OCI-LY3 (cell line): Measurements from ENCODE around the gene COP1.

Source experiments
- EZH2phosphoT487 ChIP-seq: fragments of 200-600 bp; shearing (Covaris generic); IDR thresholded peaks from 2 replicates; pipeline ENCODE4 v1.6.1; 2018; ENCODE audit warnings: antibody characterized with exemption, mixed run types, low read depth
- TF ChIP-seq, protein P1 (sequence below): fragments of 200-600, 300-600 bp; sonication (generic); IDR thresholded peaks from 2 replicates; pipeline ENCODE4 v1.5.1; 2014; ENCODE audit warnings: antibody characterized with exemption, low read length, low read depth

DNA sequence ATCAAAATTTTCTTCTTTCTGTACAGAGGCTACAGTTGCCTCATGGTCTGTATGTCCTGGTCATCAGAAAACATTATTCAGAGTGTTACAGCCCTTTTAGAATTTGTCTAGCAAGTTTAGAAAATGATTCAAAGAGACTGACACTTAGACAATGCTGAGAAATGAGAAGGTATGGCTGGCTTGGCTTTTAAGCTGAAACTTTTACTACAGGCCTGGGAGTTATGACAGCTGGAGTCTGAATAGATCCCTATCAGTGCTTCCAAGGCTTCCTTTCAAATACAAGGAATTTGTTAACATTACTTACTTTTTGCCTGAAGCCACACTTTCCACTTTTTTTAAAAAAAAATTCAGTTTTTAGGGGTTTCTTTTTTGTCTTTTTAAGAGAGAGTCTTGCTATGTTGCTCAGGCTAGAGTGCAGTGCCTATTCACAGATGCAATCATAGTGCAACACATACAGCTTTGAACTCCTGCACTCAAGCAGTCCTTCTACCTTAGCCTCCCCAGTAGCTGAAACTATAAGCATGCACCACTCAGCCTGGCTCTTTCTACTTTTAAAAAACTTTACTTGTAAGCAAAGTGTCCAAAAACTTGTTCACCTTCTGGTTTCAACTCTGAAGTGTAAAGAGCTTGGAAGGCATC, 10.5 kb upstream of the COP1 start:
- TF ChIP-seq, protein P1, sequence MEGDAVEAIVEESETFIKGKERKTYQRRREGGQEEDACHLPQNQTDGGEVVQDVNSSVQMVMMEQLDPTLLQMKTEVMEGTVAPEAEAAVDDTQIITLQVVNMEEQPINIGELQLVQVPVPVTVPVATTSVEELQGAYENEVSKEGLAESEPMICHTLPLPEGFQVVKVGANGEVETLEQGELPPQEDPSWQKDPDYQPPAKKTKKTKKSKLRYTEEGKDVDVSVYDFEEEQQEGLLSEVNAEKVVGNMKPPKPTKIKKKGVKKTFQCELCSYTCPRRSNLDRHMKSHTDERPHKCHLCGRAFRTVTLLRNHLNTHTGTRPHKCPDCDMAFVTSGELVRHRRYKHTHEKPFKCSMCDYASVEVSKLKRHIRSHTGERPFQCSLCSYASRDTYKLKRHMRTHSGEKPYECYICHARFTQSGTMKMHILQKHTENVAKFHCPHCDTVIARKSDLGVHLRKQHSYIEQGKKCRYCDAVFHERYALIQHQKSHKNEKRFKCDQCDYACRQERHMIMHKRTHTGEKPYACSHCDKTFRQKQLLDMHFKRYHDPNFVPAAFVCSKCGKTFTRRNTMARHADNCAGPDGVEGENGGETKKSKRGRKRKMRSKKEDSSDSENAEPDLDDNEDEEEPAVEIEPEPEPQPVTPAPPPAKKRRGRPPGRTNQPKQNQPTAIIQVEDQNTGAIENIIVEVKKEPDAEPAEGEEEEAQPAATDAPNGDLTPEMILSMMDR, result no peak
- TF ChIP-seq EZH2phosphoT487, result no peak
